GM18499 (cell line): ENCODE measurements around the gene BIRC5.

ENCODE experiments used
- ATAC-seq: cut with Tn5 transposase; IDR thresholded peaks from one replicate; pipeline ENCODE4 v1.9.1; 2021; ENCODE audit warnings: moderate number of reproducible peaks; ENCODE audit not compliant: insufficient read depth, unreplicated experiment

BIRC5 gene

DNA sequence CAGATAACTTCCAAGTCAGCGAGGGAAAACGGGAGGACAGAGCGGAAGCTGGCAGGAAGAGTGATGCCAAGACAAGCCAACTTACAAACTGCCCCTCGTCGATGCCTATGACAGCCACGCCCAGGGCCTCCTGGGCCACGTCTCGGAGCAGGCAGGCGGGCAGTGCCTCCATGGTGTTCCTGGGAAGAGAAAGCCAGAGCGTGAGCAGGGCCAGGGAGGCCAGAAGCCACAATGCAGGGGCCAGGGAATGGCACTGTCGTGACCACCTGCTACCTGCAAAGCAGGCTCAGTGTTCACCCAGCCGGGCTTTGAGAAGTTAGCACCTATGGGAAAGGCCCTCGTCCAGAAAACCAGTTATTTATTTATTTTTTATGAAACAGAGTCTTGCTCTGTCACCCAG lies 31.5 kb upstream of the BIRC5 start:
- ATAC-seq, result no peak

DNA sequence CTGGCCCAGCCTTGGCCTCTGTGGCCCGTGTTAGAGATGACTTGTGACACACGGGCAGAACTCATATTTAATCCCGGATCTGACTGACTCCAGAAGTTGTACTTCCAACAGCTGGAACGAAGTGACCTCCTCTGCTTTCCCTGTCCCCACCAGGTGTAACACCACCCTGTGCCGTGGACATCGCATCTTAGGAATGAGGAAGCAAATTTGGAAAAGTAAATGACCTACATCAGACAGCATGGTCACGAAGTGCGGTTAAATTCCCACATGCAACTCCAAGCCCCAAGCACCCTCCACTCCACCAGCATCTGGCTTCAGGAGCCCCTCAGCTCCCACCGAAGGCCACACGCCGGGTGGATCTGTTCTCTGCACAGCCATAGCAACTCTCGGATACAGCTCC lies 30.1 kb upstream of the BIRC5 start:
- ATAC-seq, result no peak

DNA sequence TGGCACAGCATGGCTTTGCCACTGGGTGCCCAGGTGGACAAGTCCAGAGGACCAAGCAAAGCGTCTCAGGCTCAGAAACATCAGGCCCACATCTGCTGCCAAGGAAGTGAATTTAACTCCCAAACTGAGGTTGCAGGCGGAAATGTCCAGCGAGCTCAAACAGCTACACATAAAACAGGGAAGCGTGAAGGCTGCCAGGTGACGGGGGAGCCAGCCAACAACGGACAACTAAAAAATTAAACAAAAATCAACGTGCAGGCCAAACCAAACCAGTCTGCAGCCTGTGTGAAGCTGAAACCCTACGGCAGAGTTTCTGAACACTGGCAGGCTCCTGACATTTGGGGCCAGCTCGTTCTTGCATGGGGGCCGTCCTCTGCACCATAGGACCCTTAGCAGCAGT lies 29.7 kb upstream of the BIRC5 start:
- ATAC-seq, result no peak

DNA sequence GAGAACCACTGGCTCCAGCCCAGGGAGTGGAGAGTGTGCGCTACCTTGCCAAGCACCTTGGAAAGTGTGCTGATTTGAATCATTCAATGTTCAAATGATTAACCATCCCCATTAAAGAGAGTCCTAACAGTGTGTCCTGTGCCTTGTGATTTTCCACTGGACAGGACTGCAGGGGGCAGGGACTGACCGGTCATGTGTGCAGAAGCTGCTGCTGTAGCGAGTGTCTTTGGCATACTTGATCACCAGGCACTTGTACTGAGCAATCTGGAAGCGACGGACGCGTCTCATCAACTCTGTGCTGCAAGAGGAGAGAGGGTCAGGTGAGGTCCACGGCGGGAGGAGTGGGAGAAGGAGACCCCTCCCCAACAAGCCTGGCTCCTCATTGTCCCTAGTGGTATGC lies 29.2 kb upstream of the BIRC5 start:
- no peak for ATAC-seq

DNA sequence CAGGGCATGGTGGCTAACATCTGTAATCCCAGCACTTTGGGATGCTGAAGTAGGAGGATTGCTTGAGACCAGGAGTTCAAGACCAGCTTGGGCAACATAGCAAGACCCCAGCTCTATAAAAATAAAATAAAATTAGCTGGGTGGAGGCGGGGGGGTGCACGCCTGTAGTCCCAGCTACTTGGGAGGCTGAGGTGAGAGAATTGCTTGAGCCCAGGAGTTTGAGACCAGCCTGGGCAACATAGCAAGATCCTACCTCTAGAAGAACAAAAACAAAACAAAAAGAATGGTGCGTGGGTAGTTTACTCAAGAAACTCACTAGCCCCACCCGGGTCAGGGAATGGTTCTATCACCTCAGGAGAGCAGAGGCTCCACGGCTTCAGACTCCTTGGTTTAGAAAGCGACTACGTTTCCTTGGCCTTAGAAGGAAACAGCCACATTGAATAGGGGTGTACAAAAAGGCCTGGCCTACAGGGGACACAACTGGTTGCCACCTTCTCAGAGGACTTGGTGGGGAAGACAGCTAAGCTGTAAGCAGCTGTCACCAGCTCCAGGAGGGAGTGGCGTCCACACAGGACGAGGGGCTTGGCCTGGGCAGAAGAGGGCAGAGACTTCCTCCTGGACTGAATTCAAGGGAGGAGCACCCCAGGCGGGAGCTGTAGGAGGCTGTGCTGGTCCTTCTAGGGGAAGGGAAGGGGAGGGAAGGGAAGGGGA lies 27.9 kb upstream of the BIRC5 start:
- ATAC-seq, result no peak

DNA sequence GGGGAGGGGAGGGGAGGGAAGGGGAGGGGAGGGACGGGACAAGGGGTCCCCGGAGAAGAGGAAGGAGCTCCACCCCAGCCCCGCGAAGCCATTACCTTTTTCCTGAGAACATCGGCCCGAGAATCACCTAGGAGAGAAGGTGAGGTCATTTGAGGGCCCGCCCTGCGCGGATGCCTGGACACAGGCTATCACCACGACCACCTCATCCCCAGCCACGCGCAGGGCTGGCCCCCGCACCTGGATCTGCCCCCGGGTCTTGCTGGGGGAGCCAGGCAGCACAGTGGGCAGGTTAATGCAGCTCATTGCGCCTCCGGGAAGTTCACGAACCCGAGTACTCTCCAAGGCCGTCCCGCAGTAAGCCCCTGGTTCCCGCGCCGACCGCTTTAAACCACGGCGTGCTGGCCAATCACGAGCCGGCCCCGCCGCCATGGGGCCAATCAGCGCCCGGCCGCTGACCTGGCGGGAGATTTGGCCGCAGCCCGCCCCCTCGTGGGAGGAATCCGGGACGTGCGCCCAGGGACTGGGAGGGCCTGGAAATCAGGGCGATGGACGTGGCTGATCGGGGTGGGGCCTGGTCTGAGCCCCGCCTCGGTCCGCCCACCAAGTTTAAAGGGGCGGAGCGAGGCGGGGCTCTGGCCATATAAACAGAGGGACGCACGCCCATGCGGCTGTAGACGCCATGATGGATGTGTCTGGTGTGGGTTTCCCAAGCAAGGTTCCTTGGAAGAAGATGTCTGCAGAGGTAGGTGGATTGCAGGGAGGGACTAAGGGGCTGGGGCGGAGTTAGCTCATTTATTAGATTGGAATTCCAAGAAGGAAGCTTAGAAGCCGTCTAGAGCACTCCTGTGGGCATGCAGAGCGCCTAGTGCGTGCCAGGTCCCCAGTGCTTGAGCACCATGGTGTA lies 27.1 kb upstream of the BIRC5 start, which contains the start of the genes AFMID and TK1:
Gene AFMID, plus strand, starts transcription at position 671 of the 904 bp plus-strand sequence. Its CDS starts 9 bp downstream, at position 680.
Gene TK1, minus strand, starts transcription at position 361 of the 904 bp plus-strand sequence. Its CDS starts 58 bp downstream, at position 303.
- ATAC-seq, result peak; percentile 75

DNA sequence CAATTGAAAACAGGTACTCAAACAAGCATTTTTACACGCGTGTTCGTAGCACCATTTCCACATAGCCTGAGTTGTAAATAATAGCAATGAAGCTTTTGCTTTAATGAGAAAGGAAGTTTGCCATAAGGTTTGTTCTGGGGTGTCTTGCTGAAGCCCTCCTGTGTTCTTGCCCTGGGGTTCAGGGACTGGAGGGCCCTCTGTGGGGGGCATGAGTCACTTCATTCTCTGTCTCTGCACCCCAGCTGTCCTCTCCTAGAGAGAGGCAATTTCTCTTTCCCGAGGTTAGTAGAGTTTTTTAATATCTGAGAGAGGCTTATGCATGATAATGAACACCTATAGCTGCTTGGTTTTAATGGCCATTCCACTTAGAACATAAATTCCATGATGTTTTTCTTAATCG lies 17.3 kb upstream of the BIRC5 start:
- no peak for ATAC-seq

DNA sequence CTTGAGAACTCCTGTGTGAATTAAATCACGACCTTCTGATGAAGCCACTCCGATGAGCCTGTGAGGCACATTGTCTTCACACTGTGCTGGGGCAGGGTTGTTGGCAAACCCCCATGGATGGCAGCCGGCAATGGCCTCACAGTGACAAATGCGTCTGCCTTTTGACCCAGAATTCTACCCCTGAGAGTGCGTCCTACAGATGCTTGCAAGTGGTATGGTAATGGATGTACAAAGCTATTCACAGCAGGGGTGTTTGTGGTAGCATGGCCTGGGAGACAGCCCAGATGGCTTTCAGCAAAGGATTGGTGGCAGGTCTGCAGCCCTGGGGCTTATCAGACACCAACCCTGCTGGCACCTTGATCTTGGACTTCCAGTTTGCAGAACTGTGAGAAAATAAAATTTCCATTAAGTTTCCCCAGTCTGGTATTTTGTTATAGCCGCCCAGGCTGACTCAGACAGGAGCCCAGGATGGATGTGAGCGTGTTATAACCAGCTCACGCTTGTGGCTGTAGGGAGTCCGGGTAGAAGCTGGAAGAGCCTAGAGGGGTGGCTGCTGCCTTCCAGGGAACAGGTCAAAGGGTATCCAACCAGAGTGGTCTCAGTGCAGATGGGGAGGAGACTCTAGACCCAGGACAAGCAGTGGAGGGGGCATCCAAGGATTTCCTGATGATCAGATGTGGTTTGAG lies 16.8 kb upstream of the BIRC5 start:
- ATAC-seq, result no peak

DNA sequence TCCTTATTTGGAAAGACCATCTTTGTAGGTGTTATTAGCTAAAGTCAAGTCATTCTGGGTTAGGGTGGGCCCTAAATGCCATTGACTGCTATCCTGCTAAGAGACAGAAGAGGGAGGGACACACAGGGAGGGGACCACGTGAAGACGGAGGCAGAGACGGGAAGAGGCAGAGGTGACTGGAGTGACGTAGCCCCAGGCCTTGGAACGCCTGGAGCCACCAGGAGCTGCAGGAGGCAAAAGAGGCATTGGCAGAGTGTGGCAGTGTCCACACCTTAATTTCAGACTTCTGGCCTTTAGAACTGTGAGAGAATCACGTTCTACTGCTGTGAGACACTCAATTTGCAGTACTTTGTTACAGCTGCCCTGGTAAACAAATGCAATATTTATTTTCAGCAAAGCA lies 13.6 kb upstream of the BIRC5 start:
- no peak for ATAC-seq

DNA sequence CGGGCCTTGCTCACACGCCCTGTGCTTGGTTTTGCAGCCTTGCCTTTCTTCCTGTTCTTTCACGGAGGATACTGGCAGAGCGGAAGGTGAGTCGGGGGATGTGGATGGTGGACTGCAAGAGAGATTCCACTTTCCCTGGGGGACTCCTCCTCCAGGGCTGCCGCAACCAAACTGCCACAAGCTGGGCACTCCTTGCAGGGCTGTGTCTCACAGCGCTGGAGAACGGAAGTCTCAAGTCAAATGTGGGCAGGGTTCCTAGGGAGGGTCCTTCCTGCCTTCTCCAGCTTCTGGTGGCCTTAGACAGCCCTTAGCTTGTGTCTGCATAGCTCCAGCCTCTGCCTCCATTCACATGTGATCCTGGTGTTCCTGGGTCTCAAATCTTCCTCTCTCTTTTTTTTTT lies 11.4 kb upstream of the BIRC5 start:
- ATAC-seq, result no peak

DNA sequence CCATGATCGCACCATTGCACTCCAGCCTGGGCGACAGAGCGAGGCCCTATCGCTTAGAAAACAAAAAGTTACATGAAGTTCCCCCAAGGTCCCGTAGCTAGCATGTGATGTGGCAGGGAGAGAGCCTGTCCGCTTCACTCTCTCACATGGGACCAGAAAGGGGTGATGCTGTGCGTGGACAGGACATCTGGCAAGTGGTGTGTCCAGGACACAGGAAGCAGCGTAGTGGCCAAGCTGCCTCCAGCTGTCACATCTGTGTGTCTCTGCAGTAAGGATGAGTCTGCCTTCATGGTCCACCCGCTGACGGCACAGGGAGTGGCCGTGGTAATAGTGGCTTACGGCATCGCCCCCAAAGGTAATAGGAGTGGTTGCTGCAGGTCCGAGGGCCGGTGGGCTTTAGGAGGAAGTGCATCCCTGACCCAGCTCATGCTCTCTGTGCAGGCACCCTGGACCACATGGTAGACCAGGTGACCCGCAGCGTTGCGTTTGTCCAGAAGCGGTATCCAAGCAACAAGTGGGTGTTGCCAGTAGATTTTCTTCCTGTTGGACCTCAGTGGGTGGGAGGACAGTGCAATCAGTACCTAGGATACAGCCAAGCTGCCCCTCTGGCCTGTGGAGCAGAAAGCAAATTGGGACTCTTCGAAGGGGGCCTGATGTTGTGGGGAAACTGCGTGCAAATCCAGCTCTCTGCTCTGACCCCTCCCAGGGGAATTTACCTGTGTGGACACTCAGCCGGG lies 9.5 kb upstream of the BIRC5 start:
- ATAC-seq, result no peak

DNA sequence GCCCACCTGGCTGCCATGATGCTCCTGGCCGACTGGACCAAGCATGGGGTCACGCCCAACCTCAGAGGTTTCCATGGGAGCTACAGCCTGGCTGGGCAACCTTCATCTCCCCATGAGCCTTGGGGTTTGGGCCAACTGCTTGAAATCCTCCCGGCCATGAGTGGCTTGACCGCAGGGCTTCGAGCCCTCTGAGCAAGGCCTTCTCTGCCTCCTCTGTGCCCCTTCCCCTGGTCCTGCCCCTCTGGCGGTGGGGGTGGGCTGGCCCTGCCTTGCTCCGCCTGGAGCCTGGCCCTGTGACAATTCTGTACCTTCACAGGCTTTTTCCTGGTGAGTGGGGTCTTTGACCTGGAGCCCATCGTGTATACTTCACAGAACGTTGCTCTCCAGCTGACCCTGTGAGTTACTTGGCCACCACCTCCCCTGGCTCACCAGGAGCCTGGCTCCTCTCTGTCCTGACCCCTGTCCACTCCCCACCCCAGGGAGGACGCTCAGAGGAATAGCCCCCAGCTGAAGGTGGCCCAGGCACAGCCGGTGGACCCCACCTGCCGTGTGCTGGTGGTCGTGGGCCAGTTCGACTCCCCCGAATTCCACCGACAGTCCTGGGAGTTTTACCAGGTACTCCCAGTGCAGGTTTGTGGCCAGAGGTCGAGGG lies 8.8 kb upstream of the BIRC5 start:
- ATAC-seq, result no peak

DNA sequence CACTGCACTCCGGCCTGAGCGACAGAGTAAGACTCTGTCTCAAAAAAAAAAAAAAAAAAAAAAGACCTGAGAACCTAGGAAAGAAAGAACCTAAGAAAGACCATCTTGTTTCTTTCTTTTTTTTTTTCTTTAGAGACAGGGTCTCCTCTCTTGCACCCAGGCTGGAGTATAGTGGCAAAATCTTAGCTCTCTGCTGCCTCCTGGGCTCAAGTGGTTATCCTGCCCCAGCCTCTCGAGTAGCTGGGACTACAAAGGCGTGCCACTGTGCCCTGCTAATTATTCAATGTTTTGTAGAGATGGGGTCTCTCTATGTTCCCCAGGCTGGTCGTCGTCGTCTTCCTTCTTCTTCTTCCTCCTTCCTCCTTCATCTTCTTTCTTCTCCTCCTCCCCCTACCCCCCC lies 7.8 kb upstream of the BIRC5 start:
- no peak for ATAC-seq

DNA sequence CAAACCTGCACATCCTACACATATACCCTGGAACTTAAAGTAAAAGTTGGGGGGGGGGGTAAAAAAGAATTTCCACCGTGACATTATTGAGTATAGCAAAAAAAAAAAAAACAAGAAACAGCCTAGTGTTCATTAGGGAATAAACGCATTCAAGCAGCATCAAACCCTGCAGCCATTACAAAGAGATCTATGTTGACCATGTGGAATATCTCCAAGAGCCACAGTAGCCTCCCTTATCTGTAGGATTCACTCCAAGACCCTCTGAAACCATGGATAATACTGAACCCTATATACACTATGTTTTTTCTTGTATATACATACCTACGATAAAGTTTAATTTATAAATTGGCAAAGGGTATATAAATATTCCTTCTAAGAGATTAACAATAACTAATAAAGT lies 5.6 kb upstream of the BIRC5 start:
- ATAC-seq, result no peak

DNA sequence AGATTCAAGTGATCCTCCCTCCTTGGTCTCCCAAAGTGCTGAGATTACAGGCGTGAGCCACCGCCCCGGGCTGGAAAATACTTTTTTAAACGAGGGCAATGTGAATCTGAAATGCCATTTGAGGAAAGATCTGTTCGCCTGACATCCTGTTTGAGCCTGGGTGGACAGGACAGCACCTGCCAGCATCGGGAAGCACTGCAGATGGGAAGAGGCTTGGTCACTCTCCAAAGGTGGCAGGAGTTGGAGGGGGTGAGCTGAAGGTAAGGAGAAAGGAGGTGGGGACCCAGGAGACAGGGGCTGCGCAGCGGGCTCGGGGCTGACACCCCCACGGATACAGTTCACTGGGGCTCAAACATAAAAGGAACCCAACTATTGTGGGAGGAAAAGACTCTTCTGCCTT lies 3.9 kb upstream of the BIRC5 start:
- no peak for ATAC-seq

DNA sequence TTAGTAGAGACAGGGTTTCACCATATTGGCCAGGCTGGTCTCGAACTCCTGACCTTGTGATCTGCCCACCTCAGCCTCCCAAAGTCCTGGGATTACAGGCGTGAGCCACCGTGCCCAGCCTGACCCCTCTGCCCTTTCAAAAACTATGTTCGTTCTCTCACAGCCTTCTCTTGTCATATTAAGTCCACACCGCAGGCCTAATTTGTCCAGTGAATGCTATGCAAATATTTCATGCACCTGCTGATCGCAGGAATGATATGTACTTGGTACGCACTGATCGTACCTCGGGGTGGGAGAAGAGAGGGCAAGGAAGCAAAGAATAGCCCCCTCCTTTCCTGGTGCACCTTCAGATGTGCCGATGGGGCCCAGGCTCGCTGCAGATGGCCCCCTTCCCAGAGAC lies 3.0 kb upstream of the BIRC5 start:
- no peak for ATAC-seq

DNA sequence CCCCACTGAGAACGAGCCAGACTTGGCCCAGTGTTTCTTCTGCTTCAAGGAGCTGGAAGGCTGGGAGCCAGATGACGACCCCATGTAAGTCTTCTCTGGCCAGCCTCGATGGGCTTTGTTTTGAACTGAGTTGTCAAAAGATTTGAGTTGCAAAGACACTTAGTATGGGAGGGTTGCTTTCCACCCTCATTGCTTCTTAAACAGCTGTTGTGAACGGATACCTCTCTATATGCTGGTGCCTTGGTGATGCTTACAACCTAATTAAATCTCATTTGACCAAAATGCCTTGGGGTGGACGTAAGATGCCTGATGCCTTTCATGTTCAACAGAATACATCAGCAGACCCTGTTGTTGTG lies 631 bp downstream of the BIRC5 start:
- no peak for ATAC-seq

DNA sequence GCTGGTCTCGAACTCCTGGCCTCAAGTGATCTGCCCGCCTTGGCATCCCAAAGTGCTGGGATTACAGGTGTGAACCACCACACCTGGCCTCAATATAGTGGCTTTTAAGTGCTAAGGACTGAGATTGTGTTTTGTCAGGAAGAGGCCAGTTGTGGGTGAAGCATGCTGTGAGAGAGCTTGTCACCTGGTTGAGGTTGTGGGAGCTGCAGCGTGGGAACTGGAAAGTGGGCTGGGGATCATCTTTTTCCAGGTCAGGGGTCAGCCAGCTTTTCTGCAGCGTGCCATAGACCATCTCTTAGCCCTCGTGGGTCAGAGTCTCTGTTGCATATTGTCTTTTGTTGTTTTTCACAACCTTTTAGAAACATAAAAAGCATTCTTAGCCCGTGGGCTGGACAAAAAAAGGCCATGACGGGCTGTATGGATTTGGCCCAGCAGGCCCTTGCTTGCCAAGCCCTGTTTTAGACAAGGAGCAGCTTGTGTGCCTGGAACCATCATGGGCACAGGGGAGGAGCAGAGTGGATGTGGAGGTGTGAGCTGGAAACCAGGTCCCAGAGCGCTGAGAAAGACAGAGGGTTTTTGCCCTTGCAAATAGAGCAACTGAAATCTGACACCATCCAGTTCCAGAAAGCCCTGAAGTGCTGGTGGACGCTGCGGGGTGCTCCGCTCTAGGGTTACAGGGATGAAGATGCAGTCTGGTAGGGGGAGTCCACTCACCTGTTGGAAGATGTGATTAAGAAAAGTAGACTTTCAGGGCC lies 5.5 kb downstream of the BIRC5 start:
- ATAC-seq, result no peak

DNA sequence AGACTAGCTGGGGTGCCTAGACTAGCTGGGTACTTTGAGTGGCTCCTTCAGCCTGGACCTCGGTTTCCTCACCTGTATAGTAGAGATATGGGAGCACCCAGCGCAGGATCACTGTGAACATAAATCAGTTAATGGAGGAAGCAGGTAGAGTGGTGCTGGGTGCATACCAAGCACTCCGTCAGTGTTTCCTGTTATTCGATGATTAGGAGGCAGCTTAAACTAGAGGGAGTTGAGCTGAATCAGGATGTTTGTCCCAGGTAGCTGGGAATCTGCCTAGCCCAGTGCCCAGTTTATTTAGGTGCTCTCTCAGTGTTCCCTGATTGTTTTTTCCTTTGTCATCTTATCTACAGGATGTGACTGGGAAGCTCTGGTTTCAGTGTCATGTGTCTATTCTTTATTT lies 9.0 kb downstream of the BIRC5 start:
- no peak for ATAC-seq
